Stimulated activated CD4-positive, alpha-beta T cell treated with anti-CD3 and anti-CD28 coated beads, Interleukin-1b, Interleukin-23, amount 100 ng/mL, for 4 hours (primary cell): Measurements from ENCODE around the gene FARS2.

Experiments used
- DNase-seq, 2 donors: peaks; one replicate each; pipeline ENCODE4 v3.0.0-alpha.2; 2020; ENCODE audit warnings: low read depth in 2 of 2

Gene FARS2

GRCh38 chr6:5378331-5378730, 117.0 kb downstream of the FARS2 start:
- no peak for DNase-seq

GRCh38 chr6:5379647-5380242, 118.4 kb downstream of the FARS2 start:
- no peak for DNase-seq

- DNase-seq = no peak
Observed at GRCh38 chr6:5383856-5384255, 122.5 kb downstream of the FARS2 start.

GRCh38 chr6:5384276-5384675, 123.0 kb downstream of the FARS2 start:
- no peak for DNase-seq

- DNase-seq = no peak
Observed at GRCh38 chr6:5388326-5388725, 127.0 kb downstream of the FARS2 start.

GRCh38 chr6:5389086-5389745, 127.9 kb downstream of the FARS2 start:
- DNase-seq = no peak

- no peak for DNase-seq
Observed at GRCh38 chr6:5390177-5390576, 128.9 kb downstream of the FARS2 start.

- DNase-seq = no peak
Observed at GRCh38 chr6:5394280-5394679, 133.0 kb downstream of the FARS2 start.

GRCh38 chr6:5395719-5396118, 134.4 kb downstream of the FARS2 start:
- no peak for DNase-seq

GRCh38 chr6:5398530-5398929, 137.2 kb downstream of the FARS2 start:
- no peak for DNase-seq

- DNase-seq = no peak
Observed at GRCh38 chr6:5399391-5399790, 138.1 kb downstream of the FARS2 start.

- no peak for DNase-seq
Observed at GRCh38 chr6:5401845-5402738, 140.8 kb downstream of the FARS2 start.

- no peak for DNase-seq
Observed at GRCh38 chr6:5403076-5403475, 141.8 kb downstream of the FARS2 start.

- no peak for DNase-seq
Observed at GRCh38 chr6:5403609-5404008, 142.3 kb downstream of the FARS2 start.

GRCh38 chr6:5405976-5406375, 144.7 kb downstream of the FARS2 start:
- no peak for DNase-seq

- DNase-seq = no peak
Observed at GRCh38 chr6:5411414-5411813, 150.1 kb downstream of the FARS2 start.

GRCh38 chr6:5412017-5412416, 150.7 kb downstream of the FARS2 start:
- DNase-seq = no peak

- DNase-seq = no peak
Observed at GRCh38 chr6:5412663-5413062, 151.3 kb downstream of the FARS2 start.

- DNase-seq = no peak
Observed at GRCh38 chr6:5416250-5416649, 154.9 kb downstream of the FARS2 start.

- no peak for DNase-seq
Observed at GRCh38 chr6:5422321-5422915, 161.1 kb downstream of the FARS2 start.

- no peak for DNase-seq
Observed at GRCh38 chr6:5423251-5423650, 161.9 kb downstream of the FARS2 start.

- no peak for DNase-seq
Observed at GRCh38 chr6:5424726-5425125, 163.4 kb downstream of the FARS2 start.
